ENCODE data around the gene NUP214.

- no peak for TF ChIP-seq CTCF (conservative IDR thresholded peaks at IDR 0.05; ENCODE audit: low read depth, low read length)
- no peak for TF ChIP-seq EZH2 (IDR thresholded peaks at IDR 0.05; ENCODE audit: borderline replicate concordance, low read depth, low read length, poor library complexity, severe bottlenecking)
Measured at GRCh38 chr9:131173995-131174394, 48.6 kb downstream of the NUP214 start.
